Large intestine (tissue), 3 donors: ENCODE results near the gene NXPH2. TPM values are rescaled to one million over a fixed set of nuclear protein-coding genes. Genes with fewer than 3 reads are reported as not detected.
"Not testable (repeated sequence)": the region's sequence is repeated elsewhere in the genome, so short reads cannot be mapped to it uniquely, and the experiment has no call there.

Experiments
- DNase-seq, 2 donors: peaks; one replicate each; pipeline versions ENCODE4 v3.0.0 to v3.0.0-alpha.2; 2013
- H3K27ac ChIP-seq: one replicate; pipeline ENCODE4 v1.5.1; 2013; ENCODE audit warnings: low read length
- H3K27me3 ChIP-seq: 2 replicates; pipeline ENCODE4 v1.6.1; 2013; ENCODE audit warnings: low read length; ENCODE audit not compliant: control insufficient read depth, insufficient read depth
- H3K36me3 ChIP-seq: 2 replicates; pipeline ENCODE4 v1.6.1; 2013; ENCODE audit warnings: low read length; ENCODE audit not compliant: control insufficient read depth, insufficient read depth
- H3K4me1 ChIP-seq: one replicate; pipeline ENCODE4 v1.6.1; 2013; ENCODE audit warnings: low read length; ENCODE audit not compliant: control insufficient read depth, insufficient read depth
- H3K4me3 ChIP-seq: one replicate; pipeline ENCODE4 v1.5.1; 2013; ENCODE audit warnings: low read length
- H3K9me3 ChIP-seq: one replicate; pipeline ENCODE4 v1.6.1; 2013; ENCODE audit warnings: mild to moderate bottlenecking, low read depth, low read length, moderate library complexity; ENCODE audit not compliant: control insufficient read depth
- WGBS: methylation state at CpG from one replicate; pipeline ENCODE4 v1.1.5; 2013; ENCODE audit warnings: low lambda C conversion rate; ENCODE audit not compliant: insufficient coverage; 5-methylcytosine and 5-hydroxymethylcytosine counted together
- polyA plus RNA-seq: library from polyadenylated mRNA; unstranded; fragments of 120-200 nt; gene quantifications from one replicate; pipeline ENCODE4 v1.2.1, GENCODE V29; 2013

Gene NXPH2
- polyA plus RNA-seq, 1 donor = 2.5 TPM

DNA sequence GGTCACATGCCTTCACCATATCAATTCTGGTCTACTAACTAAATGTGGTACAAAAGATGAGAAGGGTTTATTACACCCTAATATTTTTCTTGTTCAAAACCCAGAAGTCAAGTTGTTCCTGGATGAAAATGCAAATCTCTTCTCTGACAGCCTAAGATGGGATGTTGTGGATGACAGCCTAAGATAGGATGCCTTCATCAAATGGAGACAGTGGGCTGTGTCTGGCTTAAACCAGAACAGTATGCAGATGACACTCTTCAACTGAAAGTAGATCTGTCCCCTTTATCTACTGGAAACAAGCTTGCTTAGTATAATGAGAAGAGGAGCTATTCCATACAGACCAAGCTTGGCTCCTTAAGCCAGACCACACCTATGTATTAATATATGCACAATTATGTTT is 17.7 kb downstream of the NXPH2 start:
- Histone ChIP-seq H3K36me3 (no peaks in the 10 kb centered on the region), H3K4me3 (no peak overlapping the region), H3K27me3 (no peaks in the 10 kb centered on the region), H3K4me1 (no peaks in the 10 kb centered on the region), H3K27ac (no peak overlapping the region), H3K9me3 (no peaks in the 10 kb centered on the region)
- no peak for DNase-seq

DNA sequence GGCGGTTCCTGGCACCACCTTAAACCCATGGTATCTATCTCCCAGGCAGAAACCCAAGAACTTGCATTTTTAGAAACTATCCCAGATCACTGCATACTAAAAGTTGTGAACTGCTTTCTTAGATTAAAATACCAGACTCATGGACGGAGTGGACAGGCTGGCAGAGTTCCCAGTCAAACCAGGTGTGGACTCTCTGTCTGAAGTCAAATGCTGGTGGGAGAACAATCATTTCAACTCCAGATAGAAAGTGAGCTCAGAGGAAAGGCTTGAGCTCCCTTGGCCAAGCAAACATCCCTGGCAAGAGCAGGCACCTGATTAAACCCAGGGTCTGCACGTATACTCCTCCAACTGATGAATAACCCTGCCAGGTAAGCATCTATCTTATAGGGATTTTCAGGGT is 19.5 kb downstream of the NXPH2 start:
- Histone ChIP-seq H3K9me3 (no peaks in the 10 kb centered on the region), H3K27me3 (no peaks in the 10 kb centered on the region), H3K36me3 (no peaks in the 10 kb centered on the region), H3K4me3 (no peak overlapping the region), H3K4me1 (no peaks in the 10 kb centered on the region), H3K27ac (no peak overlapping the region)
- WGBS = no CpG with 5 or more reads among the region's 3 CpGs
- no peak for DNase-seq

DNA sequence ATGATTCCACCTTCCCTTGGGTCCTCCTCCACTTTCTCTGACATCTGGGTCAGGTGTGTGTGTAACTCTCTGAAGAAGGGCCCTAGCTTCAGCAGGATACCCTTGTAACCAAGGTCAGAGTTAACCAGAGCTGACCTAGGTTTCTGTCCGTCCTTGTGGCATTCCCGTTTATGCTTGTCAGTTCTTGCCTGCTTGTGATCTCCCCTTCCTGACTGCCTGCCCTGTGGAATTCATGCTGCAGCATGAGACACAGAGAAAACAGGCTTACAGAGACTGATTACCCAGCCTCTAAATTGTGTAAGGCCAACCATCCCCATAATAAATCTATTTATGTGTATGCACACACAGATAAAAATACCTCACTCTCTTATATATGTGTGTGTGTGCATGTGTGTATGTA is 22.8 kb downstream of the NXPH2 start:
- H3K27me3 ChIP-seq = no peaks in the 10 kb centered on the region
- H3K36me3 ChIP-seq = no peaks in the 10 kb centered on the region
- WGBS = no CpG with 5 or more reads among the region's 2 CpGs
- H3K27ac ChIP-seq = no peak overlapping the region
- DNase-seq = no peak
- no peak overlapping the region for H3K4me3 ChIP-seq
- H3K9me3 ChIP-seq = no peaks in the 10 kb centered on the region
- no peaks in the 10 kb centered on the region for H3K4me1 ChIP-seq

DNA sequence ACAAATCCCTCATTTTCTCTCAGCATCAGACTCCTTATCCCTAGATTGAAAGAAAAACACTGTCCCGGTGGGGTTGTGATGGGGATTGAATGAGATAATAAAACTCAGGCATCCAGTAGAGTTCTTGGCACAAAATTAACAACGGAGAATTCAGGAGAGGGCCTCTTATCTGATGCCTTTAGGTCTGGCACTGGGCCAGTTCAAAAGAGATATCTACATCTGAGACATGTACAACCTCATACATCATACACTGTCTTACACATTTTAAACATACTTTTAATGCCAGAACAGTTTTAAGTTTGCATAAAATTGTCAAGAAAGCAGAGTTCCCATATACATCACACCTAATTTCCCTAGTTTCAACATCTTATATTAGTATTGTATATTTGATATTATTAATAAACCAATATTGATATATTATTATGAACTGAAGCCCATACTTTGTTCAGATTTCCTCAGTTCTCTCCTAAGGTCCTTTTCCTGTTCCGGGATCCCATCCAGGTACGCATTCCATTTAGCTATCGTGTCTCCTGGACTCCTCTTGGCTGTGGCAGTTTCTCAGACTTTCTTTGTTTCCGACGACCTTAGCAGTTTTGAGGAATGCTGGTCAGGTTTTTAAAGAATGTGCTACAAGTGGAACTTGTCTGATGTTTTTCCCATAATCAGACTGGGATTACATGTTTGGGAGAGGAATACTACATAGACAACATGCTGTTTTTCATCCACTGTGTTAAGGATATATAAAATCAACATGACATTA is 27.8 kb downstream of the NXPH2 start:
- no peaks in the 10 kb centered on the region for H3K4me1 ChIP-seq
- H3K9me3 ChIP-seq = no peaks in the 10 kb centered on the region
- no peaks in the 10 kb centered on the region for H3K36me3 ChIP-seq
- no peak for DNase-seq
- no peak overlapping the region for H3K27ac ChIP-seq
- no peaks in the 10 kb centered on the region for H3K27me3 ChIP-seq
- WGBS = no CpG with 5 or more reads among the region's 7 CpGs
- no peak overlapping the region for H3K4me3 ChIP-seq

DNA sequence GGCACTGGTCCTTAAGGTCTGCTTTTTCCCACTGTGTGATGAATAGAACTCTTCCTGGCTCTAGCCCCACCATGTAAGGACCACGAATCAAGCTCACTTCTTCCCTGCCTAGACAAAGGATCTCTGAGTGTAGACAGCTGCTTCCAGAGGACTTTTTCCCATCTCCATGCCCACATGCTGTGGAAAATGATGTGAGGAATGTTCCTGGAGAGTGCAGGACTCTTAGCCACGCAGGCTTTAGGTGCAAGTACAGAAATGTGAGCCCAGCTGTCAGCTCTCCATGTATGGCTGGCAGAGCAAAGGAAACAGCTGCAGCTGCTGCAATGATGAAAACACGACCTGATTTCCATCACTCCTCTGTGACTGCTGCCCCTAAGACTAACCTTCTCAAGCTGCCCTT is 35.5 kb downstream of the NXPH2 start:
- Histone ChIP-seq H3K4me1 (no peaks in the 10 kb centered on the region), H3K36me3 (no peaks in the 10 kb centered on the region), H3K9me3 (no peaks in the 10 kb centered on the region), H3K4me3 (no peak overlapping the region), H3K27ac (no peak overlapping the region), H3K27me3 (no peaks in the 10 kb centered on the region)
- WGBS = no CpG with 5 or more reads among the region's 3 CpGs
- no peak for DNase-seq

DNA sequence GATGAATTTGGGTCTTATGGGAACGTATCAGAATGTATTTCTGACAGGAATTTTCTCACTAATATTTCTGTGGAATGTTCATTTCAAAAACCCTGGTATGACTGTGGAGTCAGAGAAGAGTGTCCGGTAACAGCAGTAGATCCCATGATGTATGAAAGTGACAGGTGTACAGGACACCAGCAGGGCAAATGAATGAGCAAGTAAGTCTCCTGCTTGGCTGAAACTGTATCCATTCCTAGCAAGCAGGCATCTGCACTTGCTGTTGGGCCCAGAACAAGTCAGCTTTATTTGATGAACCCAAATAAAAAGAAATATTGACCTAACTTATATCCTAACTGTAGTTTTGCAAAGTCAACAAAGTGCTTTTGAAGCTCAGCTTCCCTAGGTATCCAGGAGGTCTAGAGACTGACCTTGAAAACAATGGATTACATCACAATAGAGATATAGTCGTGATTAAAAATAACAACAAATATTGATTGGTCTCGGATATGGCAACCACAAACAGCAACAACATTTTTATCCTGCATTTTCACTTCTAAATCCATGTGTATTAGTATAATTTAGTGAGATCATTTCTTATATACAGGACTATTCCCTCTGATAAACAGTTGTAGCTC is 37.6 kb downstream of the NXPH2 start:
- DNase-seq = no peak
- Histone ChIP-seq H3K9me3 (no peaks in the 10 kb centered on the region), H3K36me3 (no peaks in the 10 kb centered on the region), H3K4me1 (no peaks in the 10 kb centered on the region), H3K4me3 (no peak overlapping the region), H3K27me3 (no peaks in the 10 kb centered on the region), H3K27ac (no peak overlapping the region)
- WGBS = 83% methylated on average over 1 of the region's 4 CpGs

DNA sequence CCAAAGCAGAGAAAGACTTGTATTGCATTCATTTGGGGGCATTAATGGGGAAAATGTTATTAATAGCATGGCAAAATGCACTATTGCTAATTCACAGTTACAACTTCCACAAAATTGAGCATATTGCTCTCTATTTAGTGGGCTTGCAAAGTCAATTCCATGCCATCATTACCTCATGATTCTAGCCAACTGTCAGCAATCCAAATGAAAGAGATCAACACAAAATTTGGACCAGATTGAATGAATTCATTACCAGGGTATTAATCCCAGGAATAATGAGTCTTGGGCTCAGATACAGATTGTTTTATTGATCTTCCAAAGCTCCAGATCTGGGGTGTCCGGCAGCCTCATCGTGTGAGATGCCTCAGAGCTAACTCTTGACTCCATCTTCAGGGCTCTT is 38.3 kb downstream of the NXPH2 start:
- no peak overlapping the region for H3K4me3 ChIP-seq
- no peaks in the 10 kb centered on the region for H3K27me3 ChIP-seq
- H3K27ac ChIP-seq = no peak overlapping the region
- no peaks in the 10 kb centered on the region for H3K9me3 ChIP-seq
- no peaks in the 10 kb centered on the region for H3K4me1 ChIP-seq
- no peak for DNase-seq
- no CpG with 5 or more reads among the region's 2 CpGs for WGBS
- no peaks in the 10 kb centered on the region for H3K36me3 ChIP-seq

DNA sequence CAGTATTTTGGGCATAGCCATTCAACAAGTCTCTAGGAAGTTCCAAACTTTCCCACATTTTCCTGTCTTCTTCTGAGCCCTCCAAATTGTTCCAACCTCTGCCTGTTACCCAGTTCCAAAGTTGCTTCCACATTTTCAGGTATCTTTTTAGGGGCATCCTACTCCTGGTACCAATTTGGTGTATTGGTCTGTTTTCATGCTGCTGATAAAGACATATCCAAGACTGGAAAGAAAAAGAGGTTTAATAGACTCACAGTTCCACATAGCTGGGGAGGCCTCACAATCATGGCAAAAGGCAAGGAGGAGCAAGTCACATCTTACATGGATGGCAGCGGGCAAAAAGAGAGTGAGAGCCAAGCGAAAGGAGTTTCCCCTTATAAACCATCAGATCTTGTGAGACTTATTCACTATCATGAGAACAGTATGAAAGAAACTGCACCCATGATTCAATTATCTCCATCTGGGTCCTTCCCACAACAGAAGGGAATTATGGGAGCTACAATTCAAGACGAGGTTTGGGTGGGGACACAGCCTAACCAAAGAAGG is 43.1 kb downstream of the NXPH2 start:
- H3K27ac ChIP-seq, H3K9me3 ChIP-seq, H3K4me1 ChIP-seq, H3K27me3 ChIP-seq, H3K4me3 ChIP-seq, DNase-seq, H3K36me3 ChIP-seq: not testable (repeated sequence)
- WGBS = no CpG with 5 or more reads among the region's 3 CpGs

DNA sequence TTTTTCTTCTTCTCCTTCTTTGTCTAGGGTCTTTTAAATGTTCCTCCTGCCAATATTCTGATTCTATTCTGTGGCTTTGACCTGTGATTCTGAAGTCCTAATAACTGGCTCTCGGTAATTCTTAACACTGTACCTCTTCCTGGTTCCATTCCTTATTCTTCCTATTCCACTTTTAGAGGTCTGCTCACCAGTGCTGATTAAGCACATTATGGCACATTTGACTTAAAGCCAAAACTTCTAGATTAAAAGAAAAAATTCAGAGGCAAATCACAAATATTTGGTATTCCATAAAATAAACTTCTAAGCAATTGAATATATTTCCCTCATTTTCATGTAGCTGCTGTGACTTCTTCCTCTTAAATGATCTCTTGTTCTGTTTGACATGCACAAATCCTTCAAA is 47.5 kb downstream of the NXPH2 start:
- DNase-seq = no peak
- H3K27me3 ChIP-seq = no peaks in the 10 kb centered on the region
- no peaks in the 10 kb centered on the region for H3K36me3 ChIP-seq
- whole genome bisulfite sequencing = 83% methylated on average over 1 of the region's 1 CpG
- no peak overlapping the region for H3K27ac ChIP-seq
- no peaks in the 10 kb centered on the region for H3K9me3 ChIP-seq
- H3K4me3 ChIP-seq = no peak overlapping the region
- H3K4me1 ChIP-seq = no peaks in the 10 kb centered on the region

DNA sequence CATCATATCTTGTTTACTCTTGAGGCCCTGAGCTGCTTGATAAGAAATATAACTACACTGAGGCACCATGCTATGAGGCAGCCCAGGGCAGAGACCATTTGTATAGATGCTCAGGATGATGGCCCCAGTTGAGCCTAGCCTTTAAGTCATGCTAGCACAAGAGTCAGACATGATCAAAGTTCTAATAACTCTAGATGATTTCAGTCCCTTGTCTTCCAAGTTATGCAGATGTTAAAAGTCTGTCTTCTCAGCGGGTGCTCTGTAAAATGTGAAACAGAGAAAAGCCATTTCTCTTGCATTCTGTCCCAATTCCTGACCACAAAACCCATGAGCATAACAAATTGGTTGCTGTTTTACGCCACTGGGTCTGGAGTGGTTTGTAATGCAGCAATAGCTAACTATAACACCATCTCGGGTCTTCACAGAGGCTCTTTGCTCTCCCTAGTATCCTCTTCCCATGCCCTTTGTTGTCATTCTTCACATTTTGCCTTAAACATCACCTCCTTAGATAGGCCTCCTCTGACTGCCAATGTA is 49.6 kb downstream of the NXPH2 start:
- H3K36me3 ChIP-seq = no peaks in the 10 kb centered on the region
- H3K27me3 ChIP-seq = no peaks in the 10 kb centered on the region
- no peaks in the 10 kb centered on the region for H3K9me3 ChIP-seq
- DNase-seq = no peak
- H3K27ac ChIP-seq = no peak overlapping the region
- no peak overlapping the region for H3K4me3 ChIP-seq
- WGBS = no CpG with 5 or more reads among the region's 3 CpGs
- H3K4me1 ChIP-seq = no peaks in the 10 kb centered on the region
